HuH-7.5 (cell line): ENCODE measurements around the gene PBXIP1.
"Not testable (repeated sequence)": the region's sequence is repeated elsewhere in the genome, so short reads cannot be mapped to it uniquely, and the experiment has no call there.

ENCODE experiments used
- DNase-seq: peaks from one replicate; pipeline ENCODE4 v3.0.0; 2011; ENCODE audit warnings: low spot score

Gene PBXIP1

GRCh38 chr1:154937085-154937987, 18.6 kb downstream of the PBXIP1 start:
- peak; percentile 89 for DNase-seq

GRCh38 chr1:154936555-154937084, 19.3 kb downstream of the PBXIP1 start, which contains the start of gene PMVK:
Gene PMVK (minus strand): TSS chr1:154936719. CDS start chr1:154936685, 34 bp downstream.
- DNase-seq: peak; percentile 94

GRCh38 chr1:154935749-154936554, 19.9 kb downstream of the PBXIP1 start:
- DNase-seq: no peak

- DNase-seq: no peak
Observed at GRCh38 chr1:154934358-154934948, 21.4 kb downstream of the PBXIP1 start.

GRCh38 chr1:154931940-154932487, 23.9 kb downstream of the PBXIP1 start:
- no peak for DNase-seq

- no peak for DNase-seq
Observed at GRCh38 chr1:154926201-154926600, 29.7 kb downstream of the PBXIP1 start.

- DNase-seq: no peak
Observed at GRCh38 chr1:154925335-154926170, 30.3 kb downstream of the PBXIP1 start.

- no peak for DNase-seq
Observed at GRCh38 chr1:154923695-154924094, 32.2 kb downstream of the PBXIP1 start.

- no peak for DNase-seq
Observed at GRCh38 chr1:154913273-154913672, 42.6 kb downstream of the PBXIP1 start.

GRCh38 chr1:154912755-154913154, 43.1 kb downstream of the PBXIP1 start:
- DNase-seq: no peak

GRCh38 chr1:154911691-154912550, 44.0 kb downstream of the PBXIP1 start:
- DNase-seq: no peak

GRCh38 chr1:154910851-154911250, 45.0 kb downstream of the PBXIP1 start:
- no peak for DNase-seq

GRCh38 chr1:154908937-154909336, 47.0 kb downstream of the PBXIP1 start:
- no peak for DNase-seq

- DNase-seq: not testable (repeated sequence)
Observed at GRCh38 chr1:154908129-154908528, 47.8 kb downstream of the PBXIP1 start.

GRCh38 chr1:154906621-154907081, 49.2 kb downstream of the PBXIP1 start:
- DNase-seq: peak; percentile 31

- no peak for DNase-seq
Observed at GRCh38 chr1:154902938-154903566, 52.8 kb downstream of the PBXIP1 start.

- no peak for DNase-seq
Observed at GRCh38 chr1:154901591-154901990, 54.3 kb downstream of the PBXIP1 start.

GRCh38 chr1:154899041-154899440, 56.9 kb downstream of the PBXIP1 start:
- DNase-seq: no peak

- no peak for DNase-seq
Observed at GRCh38 chr1:154896771-154897286, 59.1 kb downstream of the PBXIP1 start.
